Neuronal stem cell (in vitro differentiated cells): ENCODE data around the gene MUC6.

Source experiments
- DNase-seq: peaks from one replicate; pipeline ENCODE4 v3.0.0-alpha.2; 2013; ENCODE audit warnings: low spot score
- H2AFZ ChIP-seq: one replicate; pipeline ENCODE4 v1.6.1; 2013; ENCODE audit warnings: mild to moderate bottlenecking, low read length, inconsistent platforms
- H2AK5ac ChIP-seq: 2 replicates; pipeline ENCODE4 v1.6.1; 2013; ENCODE audit warnings: low read depth, mild to moderate bottlenecking, inconsistent platforms, low read length, moderate library complexity, mixed read lengths
- H2BK120ac ChIP-seq: 2 replicates; pipeline ENCODE4 v1.6.1; 2013; ENCODE audit warnings: low read depth, mild to moderate bottlenecking, inconsistent platforms, low read length, moderate library complexity, mixed read lengths
- H2BK12ac ChIP-seq: one replicate; pipeline ENCODE4 v1.6.1; 2013; ENCODE audit warnings: low read length, inconsistent platforms
- H2BK15ac ChIP-seq: 2 replicates; pipeline ENCODE4 v1.6.1; 2013; ENCODE audit warnings: mild to moderate bottlenecking, low read length, inconsistent platforms, mixed read lengths
- H2BK5ac ChIP-seq: one replicate; pipeline ENCODE4 v1.6.1; 2013; ENCODE audit warnings: inconsistent platforms, mild to moderate bottlenecking, low read length, moderate library complexity
- H3K14ac ChIP-seq: one replicate; pipeline ENCODE4 v1.6.1; 2013; ENCODE audit warnings: low read length, inconsistent platforms
- H3K18ac ChIP-seq: 2 replicates; pipeline ENCODE4 v1.6.1; 2013; ENCODE audit warnings: low read length, inconsistent platforms
- H3K23ac ChIP-seq: 2 replicates; pipeline ENCODE4 v1.6.1; 2013; ENCODE audit warnings: low read depth, mild to moderate bottlenecking, mixed read lengths, low read length, inconsistent platforms; ENCODE audit not compliant: poor library complexity
- H3K27ac ChIP-seq: replicated peaks from 3 replicates; pipeline ENCODE4 v1.5.1; 2013; ENCODE audit warnings: low read length, inconsistent platforms
- H3K27me3 ChIP-seq, 3 experiments: 2 replicates each; pipeline ENCODE4 v1.6.1; 2013; ENCODE audit warnings: low read length in 3 of 3, mild to moderate bottlenecking in 2 of 3, inconsistent platforms in 1 of 3, low read depth in 1 of 3, mixed read lengths in 1 of 3, moderate library complexity in 1 of 3; ENCODE audit not compliant: control insufficient read depth in 3 of 3, insufficient read depth in 3 of 3
- H3K36me3 ChIP-seq, 2 donors: replicated peaks in 1 of 2; 2 replicates each; pipeline ENCODE4 v1.6.1; 2013; ENCODE audit warnings: low read length in 2 of 2; ENCODE audit not compliant: control insufficient read depth in 2 of 2, insufficient read depth in 2 of 2
- H3K4ac ChIP-seq: 2 replicates; pipeline ENCODE4 v1.6.1; 2013; ENCODE audit warnings: inconsistent platforms, mild to moderate bottlenecking, low read length, moderate library complexity
- H3K4me1 ChIP-seq, 2 donors: 1 replicate in 1 of 2; 2 replicates in 1 of 2; pipeline ENCODE4 v1.6.1; 2013; ENCODE audit warnings: low read length in 2 of 2, low read depth in 1 of 2; ENCODE audit not compliant: control insufficient read depth in 2 of 2, insufficient read depth in 1 of 2
- H3K4me2 ChIP-seq: one replicate; pipeline ENCODE4 v1.6.1; 2013; ENCODE audit warnings: mild to moderate bottlenecking, low read length, inconsistent platforms; ENCODE audit not compliant: insufficient read depth, poor library complexity, severe bottlenecking
- H3K4me3 ChIP-seq, 2 donors: 2 replicates each; pipeline ENCODE4 v1.5.1; 2013; ENCODE audit warnings: low read length in 2 of 2, mild to moderate bottlenecking in 2 of 2, inconsistent platforms in 1 of 2, moderate library complexity in 1 of 2
- H3K79me1 ChIP-seq: one replicate; pipeline ENCODE4 v1.6.1; 2013; ENCODE audit warnings: low read depth, mild to moderate bottlenecking, inconsistent platforms, low read length, moderate library complexity
- H3K9ac ChIP-seq: one replicate; pipeline ENCODE4 v1.6.1; 2013; ENCODE audit warnings: mild to moderate bottlenecking, low read depth, low read length, inconsistent platforms; ENCODE audit not compliant: poor library complexity
- H3K9me3 ChIP-seq, 2 donors: replicated peaks in 1 of 2; 2 replicates each; pipeline versions ENCODE3 to v1.6.1; 2013; ENCODE audit warnings: low read length in 2 of 2, mild to moderate bottlenecking in 2 of 2, inconsistent platforms in 1 of 2, low read depth in 1 of 2, mixed read lengths in 1 of 2, moderate library complexity in 1 of 2; ENCODE audit not compliant: control insufficient read depth in 2 of 2, insufficient read depth in 1 of 2
- H4K8ac ChIP-seq: one replicate; pipeline ENCODE4 v1.6.1; 2013; ENCODE audit warnings: low read depth, mild to moderate bottlenecking, inconsistent platforms, low read length, moderate library complexity
- H4K91ac ChIP-seq: one replicate; pipeline ENCODE4 v1.6.1; 2013; ENCODE audit warnings: low read length, low read depth, mild to moderate bottlenecking, inconsistent platforms; ENCODE audit not compliant: poor library complexity
- WGBS, 2 donors: extraction: QIAGEN DNeasy Blood & Tissue Kit; methylation state at CpG; one replicate each; pipeline ENCODE4 v1.1.7; 2013; ENCODE audit warnings: missing lambda C conversion rate in 2 of 2, mixed read lengths in 1 of 2; ENCODE audit not compliant: insufficient read length in 2 of 2, insufficient replicate concordance in 1 of 2; ENCODE audit errors: extremely low coverage in 2 of 2; 5-methylcytosine and 5-hydroxymethylcytosine counted together

Gene MUC6

DNA sequence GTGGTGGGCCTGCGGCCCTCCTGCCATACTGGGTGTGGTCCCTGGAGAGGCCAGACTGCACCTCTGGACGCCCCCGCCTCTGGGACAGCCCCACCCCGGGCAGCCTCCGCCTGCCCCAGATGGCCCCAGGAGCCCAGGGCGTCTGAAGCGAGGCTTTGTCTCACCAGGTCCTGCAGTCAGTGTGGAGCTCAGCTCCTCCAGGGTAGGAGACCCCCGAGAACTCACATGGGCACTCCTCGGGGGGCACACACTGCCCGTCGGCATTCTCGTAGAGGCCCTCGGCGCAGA is 10.4 kb downstream of the MUC6 start:
- Histone ChIP-seq H2AFZ (no peak overlapping the region), H3K9ac (no peak overlapping the region), H2BK12ac (no peak overlapping the region), H2AK5ac (peak overlapping the region; percentile 28), H3K27ac (no peak overlapping the region), H3K4me3 (no peak overlapping the region), H3K79me1 (peaks cover 2% of the 10 kb centered on the region), H3K14ac (no peak overlapping the region), H3K18ac (no peak overlapping the region), H4K8ac (no peak overlapping the region), H2BK120ac (no peak overlapping the region), H3K4me2 (no peak overlapping the region), H2BK15ac (no peak overlapping the region), H4K91ac (no peak overlapping the region), H3K9me3 (no peaks in the 10 kb centered on the region), H3K27me3 (no peaks in the 10 kb centered on the region), H3K4me1 (no peaks in the 10 kb centered on the region), H3K4ac (no peak overlapping the region), H3K23ac (peak overlapping the region; percentile 93), H2BK5ac (no peak overlapping the region), H3K36me3 (peaks cover 0 to 4% of the 10 kb centered on the region in 2 donors)
- no CpG with 5 or more reads among the region's 14 CpGs for WGBS, 2 donors
- DNase-seq, result no peak

DNA sequence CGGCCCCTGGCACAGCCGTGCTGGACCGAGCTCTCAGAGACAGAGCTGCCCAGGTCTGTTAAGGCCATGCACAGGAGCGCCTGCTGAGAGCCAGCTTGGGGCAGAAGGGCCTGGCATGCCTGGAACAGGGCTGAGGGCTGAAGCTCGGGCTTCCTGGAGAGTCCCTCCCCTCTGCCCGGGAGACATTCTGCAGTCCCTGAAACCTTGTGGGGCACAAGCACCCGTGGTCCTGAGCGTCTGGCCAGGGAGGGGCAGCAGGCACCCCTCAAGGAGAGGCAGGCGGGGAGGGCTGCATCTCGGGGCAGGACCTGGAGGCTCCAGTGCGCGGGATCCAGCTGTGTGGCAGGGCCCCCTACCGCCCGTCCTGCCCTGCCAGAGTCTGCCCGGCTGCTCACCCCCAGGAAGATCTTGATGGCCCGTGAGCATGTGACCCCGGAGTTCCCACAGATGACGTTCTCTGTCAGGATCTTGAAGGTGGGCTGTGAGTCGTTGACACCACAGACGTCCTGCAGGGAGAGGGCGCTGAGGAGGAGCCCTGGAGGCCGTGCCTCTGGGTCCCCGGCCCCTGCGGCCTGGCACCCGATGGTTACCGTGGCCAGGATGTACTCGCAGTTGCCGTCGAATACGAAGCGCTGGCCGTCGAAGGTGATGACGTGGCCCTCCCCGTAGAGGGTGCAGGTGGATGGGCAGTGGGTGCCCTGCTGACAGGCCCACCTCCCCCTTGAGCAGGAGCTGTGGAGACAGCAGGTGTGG is 10.9 kb downstream of the MUC6 start:
- Histone ChIP-seq H4K8ac (no peak overlapping the region), H3K27me3 (no peaks in the 10 kb centered on the region), H3K23ac (peak overlapping the region; percentile 93), H3K14ac (peak overlapping the region; percentile 8), H3K4me2 (no peak overlapping the region), H3K36me3 (peaks cover 0 to 4% of the 10 kb centered on the region in 2 donors), H3K4ac (no peak overlapping the region), H2BK120ac (no peak overlapping the region), H3K9ac (peak overlapping the region; percentile 60), H3K79me1 (peaks cover 2% of the 10 kb centered on the region), H4K91ac (no peak overlapping the region), H2AFZ (no peak overlapping the region), H3K4me3 (peak overlapping the region in 1 of 2 donors; percentile 36), H2BK12ac (no peak overlapping the region), H2BK5ac (no peak overlapping the region), H3K4me1 (no peaks in the 10 kb centered on the region), H3K18ac (peak overlapping the region; percentile 64), H2AK5ac (peak overlapping the region; percentile 28), H3K27ac (no peak overlapping the region), H3K9me3 (no peaks in the 10 kb centered on the region), H2BK15ac (no peak overlapping the region)
- DNase-seq, result no peak
- no CpG with 5 or more reads among the region's 35 CpGs for WGBS, 2 donors

DNA sequence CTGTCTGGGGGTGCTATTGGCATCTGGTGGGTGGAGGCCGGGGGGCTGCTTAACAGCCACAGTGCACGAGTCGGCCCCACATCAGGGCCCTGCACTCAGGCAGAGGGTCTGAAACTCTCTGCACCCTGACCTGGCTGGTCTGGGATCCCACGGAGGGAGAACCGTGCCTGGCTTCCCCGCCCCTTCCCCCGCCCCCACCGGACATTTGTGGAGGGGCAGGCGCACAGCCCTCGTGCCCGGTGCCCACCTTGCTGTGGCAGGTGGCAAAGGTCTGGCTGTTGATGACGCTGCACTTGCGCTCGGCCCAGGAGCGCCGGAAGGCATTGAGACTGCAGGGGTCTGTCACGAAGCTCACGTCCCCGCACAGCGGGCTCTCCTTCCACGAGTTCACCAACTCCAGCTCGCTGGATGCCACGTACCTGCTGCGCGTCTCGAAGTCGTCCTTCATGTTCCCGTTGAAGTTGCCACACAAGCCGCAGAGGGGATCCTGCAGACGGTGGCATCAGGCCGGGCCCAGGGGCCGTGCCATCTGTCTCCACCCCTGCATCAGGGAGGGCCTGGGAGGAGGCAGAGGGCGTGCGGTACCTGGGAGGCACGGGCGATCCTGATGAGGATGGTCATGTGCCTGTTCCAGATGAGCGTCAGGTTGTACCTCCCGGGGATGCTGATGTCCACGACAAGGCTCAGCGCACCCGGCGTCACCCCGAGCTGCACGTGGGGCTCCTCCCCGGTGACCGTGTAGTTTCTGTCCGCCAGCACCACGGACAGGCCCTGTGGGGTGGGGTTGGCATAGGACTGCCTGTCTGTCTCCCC is 11.7 kb downstream of the MUC6 start:
- H3K4me1 ChIP-seq, result no peaks in the 10 kb centered on the region
- H4K91ac ChIP-seq, result no peak overlapping the region
- peak overlapping the region; percentile 80 for H3K18ac ChIP-seq
- H3K9me3 ChIP-seq, result no peaks in the 10 kb centered on the region
- H3K14ac ChIP-seq, result peak overlapping the region; percentile 8
- H3K4ac ChIP-seq, result no peak overlapping the region
- no peak overlapping the region for H3K4me3 ChIP-seq
- H2BK12ac ChIP-seq, result no peak overlapping the region
- H2BK5ac ChIP-seq, result no peak overlapping the region
- no CpG with 5 or more reads among the region's 48 CpGs for WGBS, 2 donors
- peaks cover 0 to 4% of the 10 kb centered on the region in 2 donors for H3K36me3 ChIP-seq
- H4K8ac ChIP-seq, result no peak overlapping the region
- no peak overlapping the region for H2BK15ac ChIP-seq
- no peak overlapping the region for H3K27ac ChIP-seq
- no peak overlapping the region for H2AFZ ChIP-seq
- no peak overlapping the region for H2BK120ac ChIP-seq
- no peak for DNase-seq
- H3K9ac ChIP-seq, result peak overlapping the region; percentile 21
- no peak overlapping the region for H2AK5ac ChIP-seq
- no peak overlapping the region for H3K23ac ChIP-seq
- H3K79me1 ChIP-seq, result peaks cover 2% of the 10 kb centered on the region
- H3K27me3 ChIP-seq, result no peaks in the 10 kb centered on the region
- H3K4me2 ChIP-seq, result no peak overlapping the region
